ENCODE data around the gene TAB3. TPM values are rescaled to one million over a fixed set of nuclear protein-coding genes. Genes with fewer than 3 reads are reported as not detected.

TAB3 gene
- total and polyA plus RNA-seq, 10 of the 15 experiments (the other 5 are each of a cell fraction or from before 2014, with no cell fraction given): 1.7 to 22.1 (median 9.1) TPM

DNA sequence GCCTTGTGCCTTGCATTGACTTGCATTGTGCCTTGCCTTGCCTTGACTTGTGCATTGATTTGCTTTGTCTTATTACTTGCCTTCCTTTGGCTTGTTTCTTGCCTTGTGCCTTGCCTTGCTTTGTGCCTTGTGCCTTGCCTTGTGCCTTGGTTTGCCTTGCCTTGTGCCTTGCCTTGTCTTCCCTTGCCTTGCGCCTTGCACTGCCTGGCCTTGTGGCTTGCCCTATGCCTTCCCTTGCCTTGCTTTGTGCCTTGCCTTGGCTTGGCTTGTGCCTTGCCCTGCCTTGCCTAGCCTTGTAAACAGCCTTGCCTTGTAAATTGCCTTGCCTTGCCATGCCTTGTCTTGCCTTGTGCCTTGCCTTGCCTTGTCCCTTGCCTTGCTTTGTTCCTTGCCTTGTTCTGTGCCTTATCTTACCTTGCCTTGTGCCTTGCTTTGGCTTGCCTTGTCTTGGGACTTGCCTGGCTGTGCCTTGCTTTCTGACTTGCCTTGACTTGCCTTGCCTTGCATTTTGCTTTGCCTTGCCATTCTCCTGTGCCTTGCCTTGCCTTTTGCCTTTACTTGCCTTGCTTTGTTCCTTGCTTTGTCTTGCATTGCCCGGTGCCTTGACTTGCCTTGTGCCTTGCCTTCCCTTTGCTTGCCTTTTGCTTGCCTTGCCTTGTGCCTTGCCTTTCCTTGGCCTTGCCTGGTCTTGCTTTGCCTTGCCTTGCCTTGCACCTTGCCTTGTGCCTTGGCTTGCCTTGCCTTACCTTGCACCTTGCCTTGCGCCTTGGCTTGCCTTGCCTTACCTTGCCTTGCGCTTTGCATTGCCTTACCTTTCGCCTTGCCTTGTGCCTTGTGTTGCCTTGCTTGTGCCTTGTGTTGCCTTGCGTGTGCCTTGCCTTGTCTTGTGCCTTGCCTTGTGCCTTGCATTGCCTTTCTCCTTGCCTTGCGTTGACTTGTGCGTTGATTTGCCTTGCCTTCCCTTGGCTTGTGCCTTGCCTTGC lies 97.5 kb downstream of the TAB3 start (continued):
- TF ChIP-seq, protein P1, sequence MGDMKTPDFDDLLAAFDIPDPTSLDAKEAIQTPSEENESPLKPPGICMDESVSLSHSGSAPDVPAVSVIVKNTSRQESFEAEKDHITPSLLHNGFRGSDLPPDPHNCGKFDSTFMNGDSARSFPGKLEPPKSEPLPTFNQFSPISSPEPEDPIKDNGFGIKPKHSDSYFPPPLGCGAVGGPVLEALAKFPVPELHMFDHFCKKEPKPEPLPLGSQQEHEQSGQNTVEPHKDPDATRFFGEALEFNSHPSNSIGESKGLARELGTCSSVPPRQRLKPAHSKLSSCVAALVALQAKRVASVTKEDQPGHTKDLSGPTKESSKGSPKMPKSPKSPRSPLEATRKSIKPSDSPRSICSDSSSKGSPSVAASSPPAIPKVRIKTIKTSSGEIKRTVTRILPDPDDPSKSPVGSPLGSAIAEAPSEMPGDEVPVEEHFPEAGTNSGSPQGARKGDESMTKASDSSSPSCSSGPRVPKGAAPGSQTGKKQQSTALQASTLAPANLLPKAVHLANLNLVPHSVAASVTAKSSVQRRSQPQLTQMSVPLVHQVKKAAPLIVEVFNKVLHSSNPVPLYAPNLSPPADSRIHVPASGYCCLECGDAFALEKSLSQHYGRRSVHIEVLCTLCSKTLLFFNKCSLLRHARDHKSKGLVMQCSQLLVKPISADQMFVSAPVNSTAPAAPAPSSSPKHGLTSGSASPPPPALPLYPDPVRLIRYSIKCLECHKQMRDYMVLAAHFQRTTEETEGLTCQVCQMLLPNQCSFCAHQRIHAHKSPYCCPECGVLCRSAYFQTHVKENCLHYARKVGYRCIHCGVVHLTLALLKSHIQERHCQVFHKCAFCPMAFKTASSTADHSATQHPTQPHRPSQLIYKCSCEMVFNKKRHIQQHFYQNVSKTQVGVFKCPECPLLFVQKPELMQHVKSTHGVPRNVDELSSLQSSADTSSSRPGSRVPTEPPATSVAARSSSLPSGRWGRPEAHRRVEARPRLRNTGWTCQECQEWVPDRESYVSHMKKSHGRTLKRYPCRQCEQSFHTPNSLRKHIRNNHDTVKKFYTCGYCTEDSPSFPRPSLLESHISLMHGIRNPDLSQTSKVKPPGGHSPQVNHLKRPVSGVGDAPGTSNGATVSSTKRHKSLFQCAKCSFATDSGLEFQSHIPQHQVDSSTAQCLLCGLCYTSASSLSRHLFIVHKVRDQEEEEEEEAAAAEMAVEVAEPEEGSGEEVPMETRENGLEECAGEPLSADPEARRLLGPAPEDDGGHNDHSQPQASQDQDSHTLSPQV (IDR thresholded peaks at IDR 0.05): no peak
- TF ChIP-seq LARP7 (IDR thresholded peaks at IDR 0.05) (no peak), IKZF2 (IDR thresholded peaks at IDR 0.05) (no peak), ZNF622 (IDR thresholded peaks at IDR 0.05) (no peak), ZNF217 (IDR thresholded peaks at IDR 0.05) (no peak), ZNF207 (IDR thresholded peaks at IDR 0.05; ENCODE audit: borderline replicate concordance) (no peak)

DNA sequence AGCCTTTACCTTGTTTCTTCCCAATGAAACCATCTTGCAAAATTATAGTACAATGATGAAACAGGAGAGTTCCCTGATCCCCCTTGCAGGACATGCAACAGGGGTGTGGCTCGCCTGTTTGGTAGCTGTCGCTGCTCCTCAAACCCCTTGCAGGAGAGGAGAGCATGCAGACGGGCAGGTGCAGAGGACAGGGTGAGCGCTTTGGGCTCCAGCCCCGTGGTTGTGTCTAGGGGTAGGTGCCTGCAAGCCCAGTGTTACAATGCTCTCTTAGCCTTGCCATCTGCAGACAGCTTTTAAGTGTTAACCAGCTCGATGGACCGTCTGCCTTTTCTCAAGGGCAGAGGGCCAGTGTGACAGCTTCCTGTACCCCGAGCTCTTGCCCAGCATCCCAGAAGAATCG lies 102.0 kb downstream of the TAB3 start:
- no peak overlapping the region for H3K27ac ChIP-seq (ENCODE audit: control insufficient read depth, insufficient read depth)
- WGBS (ENCODE audit: insufficient coverage, insufficient replicate concordance, low lambda C conversion rate, missing lambda C conversion rate): 22% methylated on average over 9 of the region's 9 CpGs
- FAIRE-seq (no peak), ATAC-seq (no peak), DNase-seq (ENCODE audit: low read depth, low spot score) (no peak)
- ChIA-PET POLR2A (no interaction called here), RAD21 (ENCODE audit: unreplicated experiment) (no interaction called here), CTCF (interaction anchor here (1.1 kb wide), 1 partner anchor 22 kb away, joined by 3 read pairs; no protein-coding TSS in a partner anchor), SMC1A (ENCODE audit: uncharacterized antibody, unreplicated experiment) (no interaction called here)
- intact Hi-C loops (cut with micrococcal nuclease; ENCODE audit: unreplicated experiment) (no loop called here), in situ Hi-C loops (cut with MboI) (no loop called here)
- H3K4me3 ChIP-seq: no peak overlapping the region
- H3K4me2 ChIP-seq (ENCODE audit: control insufficient read depth, insufficient read depth): no peak overlapping the region
- H3K4me1 ChIP-seq (ENCODE audit: control insufficient read depth, insufficient read depth, low read length): no peaks in the 10 kb centered on the region
- no peak overlapping the region for H2AFZ ChIP-seq (ENCODE audit: control insufficient read depth, low read depth, low read length)
- no peaks in the 10 kb centered on the region for H4K20me1 ChIP-seq (ENCODE audit: control insufficient read depth, insufficient read depth)
- no peaks in the 10 kb centered on the region for H3K36me3 ChIP-seq (ENCODE audit: control insufficient read depth in 2 of 2, insufficient read depth in 2 of 2, low read length in 1 of 2)
- no peak overlapping the region for H3K9ac ChIP-seq (ENCODE audit: control insufficient read depth, insufficient read depth, low read length)
- BruUV-seq (replicated peaks): no TSS peak
- H3K9me3 ChIP-seq (replicated peaks; ENCODE audit: control insufficient read depth, insufficient read depth, low read length): no peaks in the 10 kb centered on the region; the same call in 2 of the 3 replicates
- no peaks in the 10 kb centered on the region for H3K79me2 ChIP-seq (ENCODE audit: control insufficient read depth, insufficient read depth, low read length)
- H3K27me3 ChIP-seq (replicated peaks in 1 of 2; ENCODE audit: control insufficient read depth in 2 of 2, insufficient read depth in 2 of 2, low read length in 1 of 2): peaks cover 0 to 3% of the 10 kb centered on the region in 2 experiments; a peak in 1 of 4 replicates
- TF ChIP-seq SMARCA5 (IDR thresholded peaks at IDR 0.05) (no peak), SMC3 (IDR thresholded peaks at IDR 0.05; ENCODE audit: borderline replicate concordance, low read length) (no peak), TCF7 (IDR thresholded peaks at IDR 0.05; ENCODE audit: borderline replicate concordance) (no peak), MEF2A (IDR thresholded peaks at IDR 0.05; ENCODE audit: insufficient read depth, low read depth, low read length) (no peak), NR2C1 (IDR thresholded peaks at IDR 0.05) (no peak), BACH1 (IDR thresholded peaks at IDR 0.05; ENCODE audit: borderline replicate concordance) (no peak), KDM1A (IDR thresholded peaks at IDR 0.05; ENCODE audit: borderline replicate concordance) (no peak), GATAD2B (conservative IDR thresholded peaks at IDR 0.05; ENCODE audit: low read depth) (no peak), ZNF24 (IDR thresholded peaks at IDR 0.05) (no peak)
- TF ChIP-seq, protein P2, sequence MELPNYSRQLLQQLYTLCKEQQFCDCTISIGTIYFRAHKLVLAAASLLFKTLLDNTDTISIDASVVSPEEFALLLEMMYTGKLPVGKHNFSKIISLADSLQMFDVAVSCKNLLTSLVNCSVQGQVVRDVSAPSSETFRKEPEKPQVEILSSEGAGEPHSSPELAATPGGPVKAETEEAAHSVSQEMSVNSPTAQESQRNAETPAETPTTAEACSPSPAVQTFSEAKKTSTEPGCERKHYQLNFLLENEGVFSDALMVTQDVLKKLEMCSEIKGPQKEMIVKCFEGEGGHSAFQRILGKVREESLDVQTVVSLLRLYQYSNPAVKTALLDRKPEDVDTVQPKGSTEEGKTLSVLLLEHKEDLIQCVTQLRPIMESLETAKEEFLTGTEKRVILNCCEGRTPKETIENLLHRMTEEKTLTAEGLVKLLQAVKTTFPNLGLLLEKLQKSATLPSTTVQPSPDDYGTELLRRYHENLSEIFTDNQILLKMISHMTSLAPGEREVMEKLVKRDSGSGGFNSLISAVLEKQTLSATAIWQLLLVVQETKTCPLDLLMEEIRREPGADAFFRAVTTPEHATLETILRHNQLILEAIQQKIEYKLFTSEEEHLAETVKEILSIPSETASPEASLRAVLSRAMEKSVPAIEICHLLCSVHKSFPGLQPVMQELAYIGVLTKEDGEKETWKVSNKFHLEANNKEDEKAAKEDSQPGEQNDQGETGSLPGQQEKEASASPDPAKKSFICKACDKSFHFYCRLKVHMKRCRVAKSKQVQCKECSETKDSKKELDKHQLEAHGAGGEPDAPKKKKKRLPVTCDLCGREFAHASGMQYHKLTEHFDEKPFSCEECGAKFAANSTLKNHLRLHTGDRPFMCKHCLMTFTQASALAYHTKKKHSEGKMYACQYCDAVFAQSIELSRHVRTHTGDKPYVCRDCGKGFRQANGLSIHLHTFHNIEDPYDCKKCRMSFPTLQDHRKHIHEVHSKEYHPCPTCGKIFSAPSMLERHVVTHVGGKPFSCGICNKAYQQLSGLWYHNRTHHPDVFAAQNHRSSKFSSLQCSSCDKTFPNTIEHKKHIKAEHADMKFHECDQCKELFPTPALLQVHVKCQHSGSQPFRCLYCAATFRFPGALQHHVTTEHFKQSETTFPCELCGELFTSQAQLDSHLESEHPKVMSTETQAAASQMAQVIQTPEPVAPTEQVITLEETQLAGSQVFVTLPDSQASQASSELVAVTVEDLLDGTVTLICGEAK (IDR thresholded peaks at IDR 0.05; ENCODE audit: borderline replicate concordance): no peak

All from GM12878 (cell line).